IPS-18c (cell line): ENCODE results near the gene DIPK2A.

Source experiments
- H3K4me3 ChIP-seq: 2 replicates; pipeline ENCODE4 v1.7.0; 2013; ENCODE audit warnings: low read depth, mild to moderate bottlenecking, low read length, moderate library complexity; ENCODE audit not compliant: insufficient read depth
- H3K9me3 ChIP-seq: one replicate; pipeline ENCODE4 v1.6.1; 2013; ENCODE audit warnings: mild to moderate bottlenecking, low read length, moderate library complexity; ENCODE audit not compliant: control insufficient read depth, insufficient read depth

DIPK2A gene

GRCh38 chr3:144015133-144015532 is 43.5 kb downstream of the DIPK2A start:
- no peaks in the 10 kb centered on the region for H3K9me3 ChIP-seq
- H3K4me3 ChIP-seq, result no peak overlapping the region

GRCh38 chr3:144018776-144019175 is 47.2 kb downstream of the DIPK2A start:
- no peak overlapping the region for H3K4me3 ChIP-seq
- peaks cover 8% of the 10 kb centered on the region for H3K9me3 ChIP-seq
